ENCODE measurements around the gene ASTL.
"Not testable (repeated sequence)": the region's sequence is repeated elsewhere in the genome, so short reads cannot be mapped to it uniquely, and the experiment has no call there.

Gene ASTL

GRCh38 chr2:96146153-96146880, 8.0 kb upstream of the ASTL start:
- no peak for FAIRE-seq
- no peak for DNase-seq (ENCODE audit: low spot score)

- no peak for FAIRE-seq
- DNase-seq (ENCODE audit: low spot score): no peak
Measured at GRCh38 chr2:96145848-96146152, 7.5 kb upstream of the ASTL start.

- DNase-seq (ENCODE audit: low spot score): no peak
Measured at GRCh38 chr2:96145036-96145847, 6.9 kb upstream of the ASTL start, which contains the start of gene DUSP2. Gene DUSP2 (minus strand): TSS chr2:96145440. CDS start chr2:96145354, 86 bp downstream.

GRCh38 chr2:96144481-96145035, 6.3 kb upstream of the ASTL start:
- DNase-seq (ENCODE audit: low spot score) (no peak), FAIRE-seq (no peak)

More at GRCh38 chr2:96145036-96145847, 6.9 kb upstream of the ASTL start, which contains the start of gene DUSP2:
- no peak for FAIRE-seq

GRCh38 chr2:96143848-96144480, 5.7 kb upstream of the ASTL start:
- DNase-seq (ENCODE audit: low spot score) (no peak), FAIRE-seq (no peak)

- DNase-seq (ENCODE audit: low spot score) (no peak), FAIRE-seq (no peak)
Measured at GRCh38 chr2:96143231-96143847, 5.0 kb upstream of the ASTL start.

- FAIRE-seq (no peak), DNase-seq (ENCODE audit: low spot score) (no peak)
Measured at GRCh38 chr2:96142217-96143113, 4.2 kb upstream of the ASTL start.

- not testable (repeated sequence) for FAIRE-seq; DNase-seq (ENCODE audit: low spot score)
Measured at GRCh38 chr2:96141624-96141967, 3.3 kb upstream of the ASTL start.

GRCh38 chr2:96140941-96141623, 2.8 kb upstream of the ASTL start:
- DNase-seq (ENCODE audit: low spot score) (no peak), FAIRE-seq (no peak)

- DNase-seq (ENCODE audit: low spot score): no peak
Measured at GRCh38 chr2:96139181-96139758, 968 bp upstream of the ASTL start.

GRCh38 chr2:96137321-96138178, 752 bp downstream of the ASTL start:
- FAIRE-seq: no peak

More at GRCh38 chr2:96139181-96139758, 968 bp upstream of the ASTL start:
- FAIRE-seq: no peak

GRCh38 chr2:96136129-96136720, 2.1 kb downstream of the ASTL start:
- FAIRE-seq (no peak), DNase-seq (ENCODE audit: low spot score) (no peak)

More at GRCh38 chr2:96137321-96138178, 752 bp downstream of the ASTL start:
- DNase-seq (ENCODE audit: low spot score): no peak

- DNase-seq (ENCODE audit: low spot score) (no peak), FAIRE-seq (no peak)
Measured at GRCh38 chr2:96135621-96136020, 2.7 kb downstream of the ASTL start.

- FAIRE-seq: no peak
- no peak for DNase-seq (ENCODE audit: low spot score)
Measured at GRCh38 chr2:96135171-96135570, 3.1 kb downstream of the ASTL start.

- FAIRE-seq (no peak), DNase-seq (ENCODE audit: low spot score) (no peak)
Measured at GRCh38 chr2:96134421-96134820, 3.9 kb downstream of the ASTL start.

GRCh38 chr2:96131813-96132745, 6.2 kb downstream of the ASTL start:
- no peak for FAIRE-seq
- DNase-seq (ENCODE audit: low spot score): no peak
